ENCODE results near the gene RPL37A. TPM values are rescaled to one million over a fixed set of nuclear protein-coding genes. Genes with fewer than 3 reads are reported as not detected.

Gene RPL37A
- total RNA-seq, 1 donor from 2014 or later: 7,363 TPM

- Histone ChIP-seq H3K4me1 (ENCODE audit: control insufficient read depth in 3 of 3, insufficient read depth in 3 of 3, low read length in 3 of 3) (peaks cover 18 to 36% (median 33%) of the 10 kb centered on the region in 3 donors), H3K36me3 (ENCODE audit: control insufficient read depth in 3 of 3, insufficient read depth in 3 of 3, low read length in 3 of 3) (no peaks in the 10 kb centered on the region), H3K4me3 (ENCODE audit: low read length in 3 of 3) (no peak overlapping the region), H3K27me3 (ENCODE audit: control insufficient read depth in 3 of 3, insufficient read depth in 3 of 3, low read length in 3 of 3) (no peaks in the 10 kb centered on the region), H3K27ac (ENCODE audit: low read depth, low read length) (peak overlapping the region; percentile 45), H3K9ac (ENCODE audit: low read depth in 1 of 3, low read length in 3 of 3) (no peak overlapping the region), H3K9me3 (ENCODE audit: control insufficient read depth in 3 of 3, low read length in 3 of 3) (no peaks in the 10 kb centered on the region)
Observed at GRCh38 chr2:216539791-216540241, 41.2 kb downstream of the RPL37A start.

- H3K4me1 ChIP-seq (ENCODE audit: control insufficient read depth in 3 of 3, insufficient read depth in 3 of 3, low read length in 3 of 3): peaks cover 14 to 28% (median 22%) of the 10 kb centered on the region in 3 donors
- H3K4me3 ChIP-seq (ENCODE audit: low read length in 3 of 3): no peak overlapping the region
- no peaks in the 10 kb centered on the region for H3K9me3 ChIP-seq (ENCODE audit: control insufficient read depth in 3 of 3, low read length in 3 of 3)
- no peaks in the 10 kb centered on the region for H3K36me3 ChIP-seq (ENCODE audit: control insufficient read depth in 3 of 3, insufficient read depth in 3 of 3, low read length in 3 of 3)
- no peaks in the 10 kb centered on the region for H3K27me3 ChIP-seq (ENCODE audit: control insufficient read depth in 3 of 3, insufficient read depth in 3 of 3, low read length in 3 of 3)
- H3K9ac ChIP-seq (ENCODE audit: low read depth in 1 of 3, low read length in 3 of 3): no peak overlapping the region
- no peak overlapping the region for H3K27ac ChIP-seq (ENCODE audit: low read depth, low read length)
Observed at GRCh38 chr2:216540920-216541319, 42.3 kb downstream of the RPL37A start.

GRCh38 chr2:216541505-216541904, 42.9 kb downstream of the RPL37A start:
- Histone ChIP-seq H3K27ac (ENCODE audit: low read depth, low read length) (no peak overlapping the region), H3K27me3 (ENCODE audit: control insufficient read depth in 3 of 3, insufficient read depth in 3 of 3, low read length in 3 of 3) (no peaks in the 10 kb centered on the region), H3K4me1 (ENCODE audit: control insufficient read depth in 3 of 3, insufficient read depth in 3 of 3, low read length in 3 of 3) (peaks cover 10 to 23% (median 17%) of the 10 kb centered on the region in 3 donors)

GRCh38 chr2:216545359-216545758, 46.7 kb downstream of the RPL37A start:
- no peaks in the 10 kb centered on the region for H3K9me3 ChIP-seq (ENCODE audit: control insufficient read depth in 3 of 3, low read length in 3 of 3)
- H3K36me3 ChIP-seq (ENCODE audit: control insufficient read depth in 3 of 3, insufficient read depth in 3 of 3, low read length in 3 of 3): no peaks in the 10 kb centered on the region
- H3K4me3 ChIP-seq (ENCODE audit: low read length in 3 of 3): no peak overlapping the region
- no peaks in the 10 kb centered on the region for H3K27me3 ChIP-seq (ENCODE audit: control insufficient read depth in 3 of 3, insufficient read depth in 3 of 3, low read length in 3 of 3)
- peaks cover 6 to 21% (median 8%) of the 10 kb centered on the region in 3 donors for H3K4me1 ChIP-seq (ENCODE audit: control insufficient read depth in 3 of 3, insufficient read depth in 3 of 3, low read length in 3 of 3)
- no peak overlapping the region for H3K27ac ChIP-seq (ENCODE audit: low read depth, low read length)
- no peak overlapping the region for H3K9ac ChIP-seq (ENCODE audit: low read depth in 1 of 3, low read length in 3 of 3)

More at GRCh38 chr2:216541505-216541904, 42.9 kb downstream of the RPL37A start:
- H3K9me3 ChIP-seq (ENCODE audit: control insufficient read depth in 3 of 3, low read length in 3 of 3): no peaks in the 10 kb centered on the region
- no peaks in the 10 kb centered on the region for H3K36me3 ChIP-seq (ENCODE audit: control insufficient read depth in 3 of 3, insufficient read depth in 3 of 3, low read length in 3 of 3)
- H3K9ac ChIP-seq (ENCODE audit: low read depth in 1 of 3, low read length in 3 of 3): no peak overlapping the region
- no peak overlapping the region for H3K4me3 ChIP-seq (ENCODE audit: low read length in 3 of 3)

- Histone ChIP-seq H3K9ac (ENCODE audit: low read depth in 1 of 3, low read length in 3 of 3) (no peak overlapping the region), H3K4me1 (ENCODE audit: control insufficient read depth in 3 of 3, insufficient read depth in 3 of 3, low read length in 3 of 3) (peaks cover 6 to 17% (median 8%) of the 10 kb centered on the region in 3 donors), H3K27ac (ENCODE audit: low read depth, low read length) (no peak overlapping the region), H3K9me3 (ENCODE audit: control insufficient read depth in 3 of 3, low read length in 3 of 3) (no peaks in the 10 kb centered on the region), H3K27me3 (ENCODE audit: control insufficient read depth in 3 of 3, insufficient read depth in 3 of 3, low read length in 3 of 3) (no peaks in the 10 kb centered on the region), H3K4me3 (ENCODE audit: low read length in 3 of 3) (no peak overlapping the region), H3K36me3 (ENCODE audit: control insufficient read depth in 3 of 3, insufficient read depth in 3 of 3, low read length in 3 of 3) (no peaks in the 10 kb centered on the region)
Observed at GRCh38 chr2:216546241-216546640, 47.6 kb downstream of the RPL37A start.

- peak overlapping the region in 1 of 3 donors; percentile 24 for H3K9ac ChIP-seq (ENCODE audit: low read depth in 1 of 3, low read length in 3 of 3)
- no peaks in the 10 kb centered on the region for H3K36me3 ChIP-seq (ENCODE audit: control insufficient read depth in 3 of 3, insufficient read depth in 3 of 3, low read length in 3 of 3)
- no peaks in the 10 kb centered on the region for H3K9me3 ChIP-seq (ENCODE audit: control insufficient read depth in 3 of 3, low read length in 3 of 3)
- H3K4me3 ChIP-seq (ENCODE audit: low read length in 3 of 3): no peak overlapping the region
- no peaks in the 10 kb centered on the region for H3K27me3 ChIP-seq (ENCODE audit: control insufficient read depth in 3 of 3, insufficient read depth in 3 of 3, low read length in 3 of 3)
- H3K27ac ChIP-seq (ENCODE audit: low read depth, low read length): no peak overlapping the region
- peaks cover 6 to 20% (median 8%) of the 10 kb centered on the region in 3 donors for H3K4me1 ChIP-seq (ENCODE audit: control insufficient read depth in 3 of 3, insufficient read depth in 3 of 3, low read length in 3 of 3)
Observed at GRCh38 chr2:216546641-216547403, 48.2 kb downstream of the RPL37A start.

GRCh38 chr2:216548901-216549331, 50.3 kb downstream of the RPL37A start:
- no peak overlapping the region for H3K27ac ChIP-seq (ENCODE audit: low read depth, low read length)
- H3K4me1 ChIP-seq (ENCODE audit: control insufficient read depth in 3 of 3, insufficient read depth in 3 of 3, low read length in 3 of 3): peaks cover 6 to 21% (median 8%) of the 10 kb centered on the region in 3 donors

GRCh38 chr2:216549926-216550690, 51.5 kb downstream of the RPL37A start:
- Histone ChIP-seq H3K27ac (ENCODE audit: low read depth, low read length) (no peak overlapping the region), H3K4me3 (ENCODE audit: low read length in 3 of 3) (no peak overlapping the region), H3K9me3 (ENCODE audit: control insufficient read depth in 3 of 3, low read length in 3 of 3) (no peaks in the 10 kb centered on the region), H3K4me1 (ENCODE audit: control insufficient read depth in 3 of 3, insufficient read depth in 3 of 3, low read length in 3 of 3) (peaks cover 11 to 27% (median 12%) of the 10 kb centered on the region in 3 donors), H3K27me3 (ENCODE audit: control insufficient read depth in 3 of 3, insufficient read depth in 3 of 3, low read length in 3 of 3) (no peaks in the 10 kb centered on the region), H3K9ac (ENCODE audit: low read depth in 1 of 3, low read length in 3 of 3) (no peak overlapping the region), H3K36me3 (ENCODE audit: control insufficient read depth in 3 of 3, insufficient read depth in 3 of 3, low read length in 3 of 3) (no peaks in the 10 kb centered on the region)

More at GRCh38 chr2:216548901-216549331, 50.3 kb downstream of the RPL37A start:
- Histone ChIP-seq H3K9ac (ENCODE audit: low read depth in 1 of 3, low read length in 3 of 3) (no peak overlapping the region), H3K27me3 (ENCODE audit: control insufficient read depth in 3 of 3, insufficient read depth in 3 of 3, low read length in 3 of 3) (no peaks in the 10 kb centered on the region), H3K36me3 (ENCODE audit: control insufficient read depth in 3 of 3, insufficient read depth in 3 of 3, low read length in 3 of 3) (no peaks in the 10 kb centered on the region), H3K4me3 (ENCODE audit: low read length in 3 of 3) (no peak overlapping the region), H3K9me3 (ENCODE audit: control insufficient read depth in 3 of 3, low read length in 3 of 3) (no peaks in the 10 kb centered on the region)

- H3K27ac ChIP-seq (ENCODE audit: low read depth, low read length): no peak overlapping the region
- peaks cover 16 to 34% (median 17%) of the 10 kb centered on the region in 3 donors for H3K4me1 ChIP-seq (ENCODE audit: control insufficient read depth in 3 of 3, insufficient read depth in 3 of 3, low read length in 3 of 3)
- no peaks in the 10 kb centered on the region for H3K9me3 ChIP-seq (ENCODE audit: control insufficient read depth in 3 of 3, low read length in 3 of 3)
- no peaks in the 10 kb centered on the region for H3K27me3 ChIP-seq (ENCODE audit: control insufficient read depth in 3 of 3, insufficient read depth in 3 of 3, low read length in 3 of 3)
- no peak overlapping the region for H3K4me3 ChIP-seq (ENCODE audit: low read length in 3 of 3)
- H3K36me3 ChIP-seq (ENCODE audit: control insufficient read depth in 3 of 3, insufficient read depth in 3 of 3, low read length in 3 of 3): no peaks in the 10 kb centered on the region
- H3K9ac ChIP-seq (ENCODE audit: low read depth in 1 of 3, low read length in 3 of 3): peak overlapping the region in 1 of 3 donors; percentile 14
Observed at GRCh38 chr2:216551234-216552068, 52.8 kb downstream of the RPL37A start.

Measured in skeletal muscle tissue (tissue), 4 donors.